Activated CD8-positive, alpha-beta T cell treated with anti-CD3 and anti-CD28 coated beads for 36 hours (primary cell): ENCODE results near the gene ANKZF1. TPM values are rescaled to one million over a fixed set of nuclear protein-coding genes. Genes with fewer than 3 reads are reported as not detected.

Experiments
- ATAC-seq: fragments of 200-7000 bp; cut with Tn5 transposase; one replicate; pipeline ENCODE4 v1.10.0; 2021; ENCODE audit warnings: mild to moderate bottlenecking, moderate library complexity
- CTCF ChIA-PET: fragments of 350-600 bp; sonication (Branson Sonifier 250); formaldehyde crosslinking; loops from one replicate; lab custom pipeline; 2021; ENCODE audit warnings: antibody characterized with exemption; lab: Charles Lee
- POLR2A ChIA-PET: fragments of 350-600 bp; sonication (Branson Sonifier 250); formaldehyde crosslinking; loops from one replicate; lab custom pipeline; 2021; ENCODE audit warnings: antibody characterized with exemption; lab: Charles Lee
- DNase-seq: peaks from one replicate; pipeline ENCODE4 v3.0.0-alpha.2; 2020
- H3K27ac Mint-ChIP-seq: one replicate; pipeline ENCODE4 v1.8.0; 2021; ENCODE audit warnings: mild to moderate bottlenecking, mixed read lengths
- H3K27me3 Mint-ChIP-seq: one replicate; pipeline ENCODE4 v1.8.0; 2021; ENCODE audit warnings: mixed read lengths
- H3K36me3 Mint-ChIP-seq: one replicate; pipeline ENCODE4 v1.8.0; 2021; ENCODE audit warnings: low read depth, mixed read lengths
- H3K4me1 Mint-ChIP-seq: one replicate; pipeline ENCODE4 v1.8.0; 2021; ENCODE audit warnings: low read depth, mixed read lengths
- H3K4me3 Mint-ChIP-seq: one replicate; pipeline ENCODE4 v1.8.0; 2021; ENCODE audit warnings: mild to moderate bottlenecking, moderate library complexity, mixed read lengths
- H3K9me3 Mint-ChIP-seq: one replicate; pipeline ENCODE4 v1.8.0; 2021; ENCODE audit warnings: mixed read lengths
- intact Hi-C: fragments of 100-400 bp; cut with micrococcal nuclease; formaldehyde crosslinking; loops from one replicate; pipeline ENCODE4 v1.10.0; 2022
- total RNA-seq, 2 experiments: library from RNA; stranded (reverse); gene quantifications; one replicate each; pipeline ENCODE4 v1.2.3, GENCODE V29; 2021
- TF ChIP-seq, protein P1 (sequence below): fragments of 200-600 bp; IDR thresholded peaks from one replicate; pipeline ENCODE4 v1.8.0; 2022; ENCODE audit warnings: antibody characterized with exemption, mild to moderate bottlenecking

ANKZF1 gene
- total RNA-seq, 2 experiments from 2014 or later: 216 to 217 TPM

DNA sequence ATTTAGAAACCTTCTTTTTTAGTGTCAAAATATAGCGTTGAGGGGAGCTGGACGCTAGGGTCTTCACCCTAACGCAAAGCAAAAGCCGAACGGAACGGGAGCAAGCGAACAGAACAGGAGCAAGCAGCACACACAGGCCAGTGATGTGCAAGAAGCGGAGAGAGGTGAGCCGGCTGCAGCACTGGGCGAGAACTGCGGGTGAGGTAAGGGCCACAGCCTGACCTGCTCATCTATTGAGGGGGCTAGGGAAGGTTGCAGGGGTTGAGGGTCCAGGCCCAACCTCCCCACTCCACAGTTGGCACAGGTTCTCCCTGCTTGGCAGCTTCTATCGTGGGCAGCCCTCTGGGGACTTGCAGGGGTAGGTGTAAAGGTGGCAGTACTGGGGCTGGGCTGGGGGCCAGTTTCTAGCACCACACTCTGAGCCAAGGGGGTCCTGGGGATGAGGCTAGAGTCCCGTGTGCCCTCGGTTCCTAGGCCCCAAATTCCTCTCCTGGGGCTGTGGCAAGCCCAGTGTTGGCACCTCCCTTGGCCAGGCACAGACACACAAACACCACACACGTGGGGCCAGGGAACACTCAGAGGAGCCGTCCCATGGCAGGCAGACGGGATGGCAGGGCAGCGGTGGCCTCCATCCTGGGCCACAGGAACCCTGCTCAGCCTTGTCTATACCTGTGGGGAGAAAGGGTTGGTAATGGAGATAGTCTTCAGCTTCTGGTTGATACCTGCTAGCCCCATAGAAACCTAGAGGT, 9.6 kb upstream of the ANKZF1 start:
- no peak for DNase-seq
- Mint-ChIP-seq H3K9me3 (no peaks in the 10 kb centered on the region), H3K27me3 (no peaks in the 10 kb centered on the region), H3K27ac (peak overlapping the region; percentile 11), H3K36me3 (peaks cover 57% of the 10 kb centered on the region), H3K4me1 (peaks cover 25% of the 10 kb centered on the region), H3K4me3 (no peak overlapping the region)
- ChIA-PET CTCF (interaction anchor here (1.2 to 2.8 kb wide), 6 partner anchors 10 to 224 kb away, joined by 4 to 19 read pairs (median 6); partner anchors contain the start of genes ANKZF1 and ATG9A), POLR2A (interaction anchor here (0.6 to 4.6 kb wide), 15 partner anchors 9 to 576 kb away, joined by 3 to 60 read pairs (median 5); partner anchors contain the start of genes ANKZF1, ATG9A, DNAJB2 and GLB1L)
- TF ChIP-seq, protein P1, sequence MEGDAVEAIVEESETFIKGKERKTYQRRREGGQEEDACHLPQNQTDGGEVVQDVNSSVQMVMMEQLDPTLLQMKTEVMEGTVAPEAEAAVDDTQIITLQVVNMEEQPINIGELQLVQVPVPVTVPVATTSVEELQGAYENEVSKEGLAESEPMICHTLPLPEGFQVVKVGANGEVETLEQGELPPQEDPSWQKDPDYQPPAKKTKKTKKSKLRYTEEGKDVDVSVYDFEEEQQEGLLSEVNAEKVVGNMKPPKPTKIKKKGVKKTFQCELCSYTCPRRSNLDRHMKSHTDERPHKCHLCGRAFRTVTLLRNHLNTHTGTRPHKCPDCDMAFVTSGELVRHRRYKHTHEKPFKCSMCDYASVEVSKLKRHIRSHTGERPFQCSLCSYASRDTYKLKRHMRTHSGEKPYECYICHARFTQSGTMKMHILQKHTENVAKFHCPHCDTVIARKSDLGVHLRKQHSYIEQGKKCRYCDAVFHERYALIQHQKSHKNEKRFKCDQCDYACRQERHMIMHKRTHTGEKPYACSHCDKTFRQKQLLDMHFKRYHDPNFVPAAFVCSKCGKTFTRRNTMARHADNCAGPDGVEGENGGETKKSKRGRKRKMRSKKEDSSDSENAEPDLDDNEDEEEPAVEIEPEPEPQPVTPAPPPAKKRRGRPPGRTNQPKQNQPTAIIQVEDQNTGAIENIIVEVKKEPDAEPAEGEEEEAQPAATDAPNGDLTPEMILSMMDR: no peak
- intact Hi-C loops: no loop called here
- no peak for ATAC-seq

DNA sequence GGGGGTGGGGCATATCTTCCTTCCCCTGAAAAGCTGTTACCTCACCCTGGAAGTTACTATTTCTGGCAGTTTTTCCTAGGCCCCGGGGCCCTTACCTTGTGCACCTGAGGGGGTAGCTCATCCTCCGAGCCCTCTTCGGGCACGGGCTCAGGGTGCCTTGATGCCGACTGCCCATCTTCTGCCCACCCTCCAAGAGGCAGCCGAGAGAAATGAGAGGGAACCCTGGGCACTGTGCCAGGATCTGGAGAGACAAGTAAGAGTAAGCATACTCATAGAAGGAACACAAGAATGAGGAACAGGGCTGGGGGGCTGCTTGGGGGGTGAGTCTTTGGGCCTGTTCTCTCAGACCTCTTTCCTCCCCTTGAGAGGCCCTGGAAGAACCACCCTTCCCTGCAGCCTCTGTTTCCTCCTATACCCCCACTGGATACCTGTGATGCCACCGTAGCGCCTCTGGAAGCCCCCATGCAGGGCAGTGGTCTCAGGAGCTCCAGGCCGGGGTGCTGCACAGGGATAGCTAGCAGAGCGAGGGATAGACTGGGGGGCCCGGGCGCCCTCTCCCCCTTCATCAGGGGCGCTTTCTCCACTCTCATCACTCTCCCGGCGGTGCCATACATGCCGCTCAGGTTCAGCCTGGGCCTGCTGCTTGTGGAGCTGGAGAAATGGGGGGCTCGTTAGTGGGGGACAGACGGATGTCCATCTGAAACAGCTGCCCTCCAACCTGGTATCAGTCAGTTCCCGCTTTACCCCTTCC, 8.8 kb upstream of the ANKZF1 start:
- ChIA-PET POLR2A (interaction anchor here (0.9 to 4.6 kb wide), 9 partner anchors 8 to 58 kb away, joined by 3 to 60 read pairs (median 5); partner anchors contain the start of genes ANKZF1, ATG9A, DNAJB2 and GLB1L), CTCF (no interaction called here)
- ATAC-seq: no peak
- no peak overlapping the region for H3K27ac Mint-ChIP-seq
- TF ChIP-seq, protein P1: no peak
- no peaks in the 10 kb centered on the region for H3K27me3 Mint-ChIP-seq
- no peak for DNase-seq
- intact Hi-C loops: no loop called here
- peaks cover 66% of the 10 kb centered on the region for H3K36me3 Mint-ChIP-seq
- no peaks in the 10 kb centered on the region for H3K9me3 Mint-ChIP-seq
- no peak overlapping the region for H3K4me3 Mint-ChIP-seq
- H3K4me1 Mint-ChIP-seq: peaks cover 27% of the 10 kb centered on the region

DNA sequence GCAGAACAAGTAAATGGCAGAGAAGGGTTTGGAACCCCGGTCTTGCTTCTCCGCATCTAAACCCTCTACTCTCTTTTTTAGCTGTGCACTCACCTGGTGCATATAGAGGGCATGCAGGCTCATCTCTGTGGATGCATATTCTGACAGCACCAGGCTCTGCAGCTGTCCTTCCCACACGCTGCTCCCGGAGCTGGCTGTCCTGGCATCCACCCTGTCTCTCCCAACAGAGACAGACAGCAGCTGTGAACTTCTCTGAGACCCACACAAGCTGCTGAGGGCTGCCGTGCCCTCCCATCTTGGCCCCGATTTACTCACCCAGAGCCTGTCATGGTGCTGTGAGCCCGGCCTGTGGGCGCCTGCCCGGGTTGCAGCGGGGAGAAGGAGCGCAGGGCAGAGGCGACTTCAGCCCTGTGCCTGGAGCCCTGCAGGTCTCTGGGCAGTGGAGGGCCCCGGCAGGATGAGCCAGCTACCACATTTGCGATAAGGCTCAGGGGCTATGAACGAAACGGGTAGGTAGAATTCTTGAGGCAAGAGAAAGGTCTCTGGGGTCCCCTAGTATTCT, 7.6 kb upstream of the ANKZF1 start:
- H3K36me3 Mint-ChIP-seq: peaks cover 66% of the 10 kb centered on the region
- CTCF ChIA-PET: no interaction called here
- H3K4me3 Mint-ChIP-seq: no peak overlapping the region
- POLR2A ChIA-PET: interaction anchor here (0.6 to 4.6 kb wide), 6 partner anchors 10 to 158 kb away, joined by 3 to 25 read pairs (median 3); partner anchors contain the start of genes GLB1L, STK16, TUBA4A and TUBA4B
- intact Hi-C loops: no loop called here
- ATAC-seq: no peak
- H3K27me3 Mint-ChIP-seq: no peaks in the 10 kb centered on the region
- H3K27ac Mint-ChIP-seq: no peak overlapping the region
- no peaks in the 10 kb centered on the region for H3K9me3 Mint-ChIP-seq
- H3K4me1 Mint-ChIP-seq: peaks cover 24% of the 10 kb centered on the region
- DNase-seq: no peak
- TF ChIP-seq, protein P1: no peak

DNA sequence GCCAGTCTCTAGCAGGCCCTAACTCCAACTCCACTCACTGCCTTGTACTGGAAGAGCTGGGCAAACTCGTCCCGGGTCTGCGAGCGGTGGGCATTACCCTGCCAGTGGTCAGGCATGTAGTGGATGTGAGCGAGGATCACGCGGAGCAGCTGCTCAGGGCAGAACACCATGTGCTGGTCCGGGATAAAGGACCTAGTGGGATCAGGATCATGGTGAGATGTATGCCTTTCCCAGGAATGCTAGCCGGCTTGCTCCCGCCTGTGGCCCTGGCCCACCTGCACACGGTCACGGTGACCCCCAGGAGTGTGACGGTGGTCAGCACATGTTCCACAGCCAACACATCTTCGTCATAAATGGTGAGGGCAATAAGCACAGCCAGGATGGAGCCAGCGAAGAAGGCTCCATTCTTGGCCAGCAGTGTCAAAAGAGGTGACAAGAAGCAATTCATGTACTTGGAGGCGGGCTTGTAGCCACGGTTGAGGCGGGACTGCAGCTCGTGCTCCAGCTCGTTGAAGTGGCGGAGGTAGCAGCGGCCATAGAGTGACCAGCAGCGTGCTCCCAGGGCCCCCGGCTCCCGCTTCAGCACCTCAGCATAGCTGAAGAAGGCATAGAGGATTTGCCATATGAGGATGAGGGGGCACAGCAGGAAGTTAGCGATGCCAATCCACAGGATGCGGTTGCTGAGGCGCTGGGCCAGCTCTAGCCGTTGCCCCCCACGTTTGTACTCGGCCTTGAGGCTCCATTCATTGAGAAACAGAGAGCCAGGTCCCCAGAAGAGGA, 5.6 kb upstream of the ANKZF1 start:
- intact Hi-C loops: no loop called here
- H3K27ac Mint-ChIP-seq: no peak overlapping the region
- H3K4me3 Mint-ChIP-seq: no peak overlapping the region
- CTCF ChIA-PET: interaction anchor here (0.7 to 1.0 kb wide), 2 partner anchors 13 to 71 kb away, joined by 3 to 4 read pairs; no protein-coding TSS in a partner anchor
- no peaks in the 10 kb centered on the region for H3K9me3 Mint-ChIP-seq
- H3K27me3 Mint-ChIP-seq: no peaks in the 10 kb centered on the region
- no peak for DNase-seq
- peaks cover 66% of the 10 kb centered on the region for H3K36me3 Mint-ChIP-seq
- POLR2A ChIA-PET: interaction anchor here (0.7 to 1.4 kb wide), 5 partner anchors 13 to 1157 kb away, joined by 3 to 4 read pairs (median 3); partner anchors contain the start of genes CNPPD1 and TUBA4A
- ATAC-seq: no peak
- TF ChIP-seq, protein P1: no peak
- H3K4me1 Mint-ChIP-seq: peaks cover 29% of the 10 kb centered on the region
